Choroid plexus epithelial cell (primary cell): Measurements from ENCODE around the gene NELFA.

ENCODE experiments used
- DNase-seq: peaks from one replicate; pipeline ENCODE4 v3.0.0-alpha.2; 2010; ENCODE audit warnings: low read depth
- H3K4me3 ChIP-seq: 2 replicates; pipeline ENCODE4 v1.5.1; 2011; ENCODE audit warnings: low read depth, mild to moderate bottlenecking, control low read depth, low read length, moderate library complexity
- TF ChIP-seq, protein P1 (sequence below): conservative IDR thresholded peaks from 2 replicates; pipeline ENCODE4 v1.5.1; 2011; ENCODE audit warnings: low read depth, mild to moderate bottlenecking, control low read depth, inconsistent platforms, low read length, moderate library complexity

Gene NELFA

DNA sequence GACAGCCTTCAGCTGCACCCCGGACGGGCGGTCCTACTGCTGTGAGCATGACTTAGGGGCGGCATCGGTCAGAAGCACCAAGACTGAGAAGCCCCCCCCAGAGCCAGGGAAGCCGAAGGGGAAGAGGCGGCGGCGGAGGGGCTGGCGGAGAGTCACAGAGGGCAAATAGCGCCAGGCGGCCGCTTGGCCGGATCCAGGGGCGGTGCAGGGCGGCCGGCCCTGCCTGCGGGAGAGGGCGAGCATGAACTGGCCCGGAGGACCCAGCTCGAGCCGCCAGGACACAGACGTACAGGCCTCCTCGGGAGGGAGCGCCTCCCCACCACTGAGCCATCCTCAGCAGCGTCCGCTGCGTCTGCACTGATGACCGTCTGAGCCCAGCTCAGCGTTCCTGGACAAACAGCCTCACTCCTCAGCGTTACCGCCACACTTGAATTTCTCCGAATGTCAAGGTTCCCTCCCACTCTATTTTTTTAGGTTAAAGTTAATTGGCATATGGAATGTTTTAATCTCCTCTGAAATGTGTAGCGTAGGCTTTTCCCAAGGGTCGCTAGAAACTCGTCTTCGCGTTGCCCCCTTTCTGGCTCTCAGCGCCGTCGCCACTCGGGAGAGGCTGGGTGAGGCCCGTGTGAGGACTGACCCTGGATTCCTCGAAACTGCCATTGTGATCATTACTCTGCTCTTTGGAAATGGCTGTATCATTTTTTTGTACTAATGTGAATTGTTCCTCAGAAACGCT is 29.9 kb downstream of the NELFA start:
- no peak for DNase-seq
- TF ChIP-seq, protein P1, sequence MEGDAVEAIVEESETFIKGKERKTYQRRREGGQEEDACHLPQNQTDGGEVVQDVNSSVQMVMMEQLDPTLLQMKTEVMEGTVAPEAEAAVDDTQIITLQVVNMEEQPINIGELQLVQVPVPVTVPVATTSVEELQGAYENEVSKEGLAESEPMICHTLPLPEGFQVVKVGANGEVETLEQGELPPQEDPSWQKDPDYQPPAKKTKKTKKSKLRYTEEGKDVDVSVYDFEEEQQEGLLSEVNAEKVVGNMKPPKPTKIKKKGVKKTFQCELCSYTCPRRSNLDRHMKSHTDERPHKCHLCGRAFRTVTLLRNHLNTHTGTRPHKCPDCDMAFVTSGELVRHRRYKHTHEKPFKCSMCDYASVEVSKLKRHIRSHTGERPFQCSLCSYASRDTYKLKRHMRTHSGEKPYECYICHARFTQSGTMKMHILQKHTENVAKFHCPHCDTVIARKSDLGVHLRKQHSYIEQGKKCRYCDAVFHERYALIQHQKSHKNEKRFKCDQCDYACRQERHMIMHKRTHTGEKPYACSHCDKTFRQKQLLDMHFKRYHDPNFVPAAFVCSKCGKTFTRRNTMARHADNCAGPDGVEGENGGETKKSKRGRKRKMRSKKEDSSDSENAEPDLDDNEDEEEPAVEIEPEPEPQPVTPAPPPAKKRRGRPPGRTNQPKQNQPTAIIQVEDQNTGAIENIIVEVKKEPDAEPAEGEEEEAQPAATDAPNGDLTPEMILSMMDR = no peak

GRCh38 chr4:1978226-1978625 is 30.5 kb downstream of the NELFA start:
- TF ChIP-seq, protein P1 = no peak
- no peak overlapping the region for H3K4me3 ChIP-seq
- no peak for DNase-seq

More for the DNA sequence above, 29.9 kb downstream of the NELFA start:
- no peak overlapping the region for H3K4me3 ChIP-seq

- TF ChIP-seq, protein P1 = no peak
- no peak for DNase-seq
- H3K4me3 ChIP-seq = no peak overlapping the region
These were observed 32.1 kb downstream of the NELFA start for GRCh38 chr4:1976416-1977352.

DNA sequence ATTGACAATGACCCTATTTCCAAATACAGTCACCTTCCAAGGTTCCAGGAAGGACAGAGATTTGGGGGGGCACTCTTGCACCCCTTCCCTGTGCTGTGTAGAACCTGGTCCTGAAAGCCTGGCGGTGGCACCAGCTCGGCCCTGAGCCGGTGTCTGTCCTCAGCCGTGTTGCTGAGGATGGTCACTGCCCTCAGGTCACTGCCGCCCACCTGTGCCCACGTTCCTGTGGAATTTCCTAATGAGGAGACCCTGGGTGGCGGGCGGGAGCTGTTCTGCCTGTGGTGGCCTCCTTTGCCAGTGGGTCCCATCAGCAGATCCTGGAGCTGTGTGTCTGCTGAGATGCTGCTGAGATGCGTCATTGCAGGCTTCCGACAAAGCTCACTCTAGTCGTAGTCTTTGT is 32.9 kb downstream of the NELFA start:
- TF ChIP-seq, protein P1 = no peak
- H3K4me3 ChIP-seq = no peak overlapping the region
- no peak for DNase-seq

GRCh38 chr4:1975391-1975801 is 33.4 kb downstream of the NELFA start:
- H3K4me3 ChIP-seq = no peak overlapping the region
- TF ChIP-seq, protein P1 = no peak
- no peak for DNase-seq

DNA sequence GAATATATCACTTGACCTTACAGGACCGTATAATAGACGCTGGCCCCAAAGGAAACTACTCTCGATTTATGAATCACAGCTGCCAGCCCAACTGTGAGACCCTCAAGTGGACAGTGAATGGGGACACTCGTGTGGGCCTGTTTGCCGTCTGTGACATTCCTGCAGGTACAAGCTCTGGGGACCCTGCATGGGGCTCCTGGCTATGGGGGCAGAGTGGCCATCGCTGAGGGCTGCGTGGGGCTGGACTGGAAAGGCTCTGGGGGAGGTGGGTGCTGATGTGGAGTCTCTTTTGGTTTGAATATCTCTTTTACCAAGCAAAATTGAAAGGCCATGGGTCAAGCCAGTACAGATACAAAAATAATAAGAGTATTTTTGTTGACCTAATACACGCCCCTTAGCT is 33.9 kb downstream of the NELFA start:
- H3K4me3 ChIP-seq = no peak overlapping the region
- DNase-seq = no peak
- TF ChIP-seq, protein P1 = no peak
